PFSK-1 (cell line): ENCODE results near the gene TBCD.

Experiments
- FOXP2 ChIP-seq: optimal IDR thresholded peaks from 2 replicates; pipeline ENCODE3; 2011; ENCODE audit warnings: borderline replicate concordance, control low read depth, inconsistent platforms; ENCODE audit not compliant: insufficient read depth; ENCODE audit errors: extremely low read length, extremely low read depth
- POLR2AphosphoS5 ChIP-seq: IDR thresholded peaks from 2 replicates; pipeline ENCODE4 v1.6.1; 2012; ENCODE audit warnings: low read depth, mild to moderate bottlenecking, control low read depth, low read length, moderate library complexity
- REST ChIP-seq, 2 experiments: IDR thresholded peaks; 2 replicates each; pipeline versions ENCODE4 v1.6.1 to v1.8.0; 2011 to 2012; ENCODE audit warnings: low read depth in 2 of 2, low read length in 2 of 2, control low read depth in 1 of 2, inconsistent platforms in 1 of 2, mild to moderate bottlenecking in 1 of 2, moderate library complexity in 1 of 2; ENCODE audit not compliant: insufficient read depth in 1 of 2
- SIN3A ChIP-seq: IDR thresholded peaks from 2 replicates; pipeline ENCODE4 v1.6.1; 2012; ENCODE audit warnings: mild to moderate bottlenecking, low read length, moderate library complexity, borderline replicate concordance; ENCODE audit not compliant: insufficient read depth
- TAF1 ChIP-seq: IDR thresholded peaks from 2 replicates; pipeline ENCODE4 v1.6.1; 2012; ENCODE audit warnings: low read length, control low read depth, borderline replicate concordance; ENCODE audit not compliant: insufficient read depth

GRCh38 chr17:82788206-82789001, 36.5 kb downstream of the TBCD start:
- TF ChIP-seq TAF1 (no peak), REST (IDR thresholded peaks at IDR 0.05; ENCODE audit: insufficient read depth in 1 of 2, low read depth in 2 of 2, low read length in 2 of 2) (no peak), SIN3A (no peak), POLR2AphosphoS5 (no peak), FOXP2 (no peak)
